PC-3 (cell line): ENCODE measurements around the gene MYO16.

Experiments
- CTCF ChIP-seq: fragments of 300-600 bp; sonication (generic); conservative IDR thresholded peaks from 2 replicates; pipeline ENCODE4 v1.5.1; 2017; ENCODE audit warnings: antibody characterized with exemption, low read depth, mild to moderate bottlenecking, low read length
- EZH2 ChIP-seq: fragments of 300-600 bp; sonication (generic); IDR thresholded peaks from one replicate; pipeline ENCODE4 v1.6.1; 2017; ENCODE audit warnings: antibody characterized with exemption, mild to moderate bottlenecking, low read length; ENCODE audit not compliant: unreplicated experiment
- EZH2phosphoT487 ChIP-seq: fragments of 300-600 bp; sonication (generic); IDR thresholded peaks from 2 replicates; pipeline ENCODE4 v1.6.1; 2018; ENCODE audit warnings: mild to moderate bottlenecking, antibody characterized with exemption, low read length, borderline replicate concordance

- TF ChIP-seq CTCF (no peak), EZH2 (no peak), EZH2phosphoT487 (no peak)
Measured at GRCh38 chr13:108650271-108650670, 20.9 kb downstream of the MYO16 start.
